ENCODE data around the gene KSR1.

GRCh38 chr17:27428781-27429505 is 27.3 kb upstream of the KSR1 start:
- no peak for TF ChIP-seq RFX5 (IDR thresholded peaks at IDR 0.05; ENCODE audit: low read depth, low read length)
- no peak for TF ChIP-seq CTCF (IDR thresholded peaks at IDR 0.05 in 2 of 3, conservative IDR thresholded peaks at IDR 0.05 in 1 of 3; ENCODE audit: control insufficient read depth in 2 of 3, extremely low read depth in 1 of 3, insufficient read depth in 1 of 3, low read depth in 3 of 3, low read length in 3 of 3)
- TF ChIP-seq POLR2AphosphoS5 (IDR thresholded peaks at IDR 0.05; ENCODE audit: low read length) = no peak
- no peak for TF ChIP-seq RBBP5 (conservative IDR thresholded peaks at IDR 0.05)
- no peak for TF ChIP-seq ETV6 (conservative IDR thresholded peaks at IDR 0.05 in 1 of 2, IDR thresholded peaks at IDR 0.05 in 1 of 2; ENCODE audit: borderline replicate concordance in 1 of 2, low read depth in 1 of 2)
- TF ChIP-seq JUNB (IDR thresholded peaks at IDR 0.05) = no peak
- TF ChIP-seq POLR2A (IDR thresholded peaks at IDR 0.05; ENCODE audit: low read depth, low read length) = no peak
- TF ChIP-seq RAD21 (IDR thresholded peaks at IDR 0.05; ENCODE audit: insufficient read depth, low read depth, low read length) = no peak
- no peak for TF ChIP-seq ATF7 (IDR thresholded peaks at IDR 0.05; ENCODE audit: low read depth)
- no peak for TF ChIP-seq ZNF622 (IDR thresholded peaks at IDR 0.05)
- no peak for TF ChIP-seq TARDBP (IDR thresholded peaks at IDR 0.05; ENCODE audit: borderline replicate concordance)
- TF ChIP-seq ATF3 (IDR thresholded peaks at IDR 0.05; ENCODE audit: borderline replicate concordance, extremely low read depth, low read depth, low read length) = no peak

Measured in GM12878 (cell line).